Hematopoietic multipotent progenitor cell treated with erythropoietin and hydrocortisone succinate and interleukin-3 and kit ligand, for 4 days (in vitro differentiated cells): ENCODE data around the gene CNTNAP2.

Source experiments
- DNase-seq: peaks from one replicate; pipeline ENCODE4 v3.0.0-alpha.2; 2015

The CNTNAP2 gene

DNA sequence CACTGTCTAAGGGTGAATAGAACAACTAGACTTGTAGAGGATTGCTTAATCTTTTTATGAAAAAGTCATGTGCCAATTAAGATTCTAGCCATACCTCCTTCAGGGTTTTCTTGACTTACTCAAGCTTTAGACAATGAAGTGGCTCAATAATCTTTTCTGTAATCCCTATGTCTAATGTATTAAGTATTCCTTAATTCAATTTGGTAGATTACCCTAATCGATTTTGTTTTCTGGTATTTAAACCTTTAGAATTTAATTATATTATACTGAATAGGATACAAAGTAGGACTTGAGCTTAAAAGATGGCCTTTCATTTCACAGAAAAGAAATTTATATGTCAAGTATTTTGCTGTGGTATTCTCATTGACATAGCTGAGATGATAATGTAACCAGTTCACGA, 1876.1 kb downstream of the CNTNAP2 start:
- DNase-seq: no peak

DNA sequence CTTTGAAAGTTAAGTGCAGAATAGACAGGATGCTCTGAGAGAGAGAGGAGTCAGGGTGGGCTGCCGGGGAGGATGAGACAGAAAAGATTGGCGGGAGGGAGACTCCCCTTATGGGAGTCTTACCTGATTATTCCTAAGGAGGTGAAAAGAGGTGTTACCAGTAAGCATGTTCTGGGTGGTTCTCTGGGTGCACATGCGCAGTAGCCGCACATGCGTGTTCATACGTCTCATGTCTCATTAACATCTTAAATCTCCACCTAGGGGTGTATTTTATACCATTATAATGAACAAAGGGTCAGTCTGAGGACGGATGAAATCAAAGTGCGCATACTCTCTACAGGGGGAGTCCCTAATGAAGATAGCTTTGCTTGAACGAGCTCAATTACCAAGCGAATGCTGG, 1881.0 kb downstream of the CNTNAP2 start:
- no peak for DNase-seq

DNA sequence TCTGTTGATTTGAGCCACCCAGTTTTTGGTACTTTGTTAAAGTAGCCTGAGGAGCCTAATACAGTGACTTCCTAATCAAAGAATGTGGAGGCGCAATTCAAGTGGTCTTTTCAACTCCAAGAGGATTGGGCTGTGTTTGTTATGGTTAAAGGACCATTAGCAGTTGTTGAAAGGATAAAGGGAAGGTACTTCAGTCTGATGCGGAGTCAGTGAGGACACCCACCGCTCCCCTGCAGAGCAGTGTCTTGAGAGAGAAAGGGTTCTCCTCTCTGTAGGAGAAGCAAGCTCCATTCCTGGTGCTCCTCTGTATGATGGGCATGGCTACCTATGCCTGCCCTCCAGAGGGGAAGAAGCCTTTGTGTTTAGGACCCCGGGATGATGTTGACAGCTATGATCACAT, 1883.4 kb downstream of the CNTNAP2 start:
- DNase-seq: no peak

GRCh38 chr7:148011753-148012152, 1895.2 kb downstream of the CNTNAP2 start:
- DNase-seq: no peak

- DNase-seq: no peak
These were observed 1897.4 kb downstream of the CNTNAP2 start for GRCh38 chr7:148014001-148014400.

DNA sequence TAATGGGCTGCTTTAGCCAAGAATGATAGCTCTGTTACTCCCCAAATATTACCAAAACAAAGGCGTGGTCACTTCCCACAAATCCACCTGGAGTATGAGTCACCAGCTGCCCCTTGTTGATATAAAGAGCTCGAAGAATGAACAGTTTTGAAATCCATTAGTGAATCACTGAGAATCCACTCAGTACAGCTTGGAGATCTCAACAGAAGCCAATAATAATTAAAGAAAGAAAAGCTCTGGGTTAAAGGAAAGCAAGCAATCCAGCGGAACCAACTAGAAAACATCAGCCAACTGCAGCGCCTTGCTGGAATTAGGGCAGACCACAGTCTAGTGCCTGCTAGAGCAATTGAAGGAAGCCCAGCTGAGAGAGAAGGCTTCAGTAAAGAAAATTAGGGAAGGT, 1897.9 kb downstream of the CNTNAP2 start:
- no peak for DNase-seq

GRCh38 chr7:148017126-148017525, 1900.5 kb downstream of the CNTNAP2 start:
- no peak for DNase-seq

- no peak for DNase-seq
These were observed 1904.1 kb downstream of the CNTNAP2 start for GRCh38 chr7:148020679-148021078.

- DNase-seq: no peak
These were observed 1905.0 kb downstream of the CNTNAP2 start for GRCh38 chr7:148021507-148022045.

DNA sequence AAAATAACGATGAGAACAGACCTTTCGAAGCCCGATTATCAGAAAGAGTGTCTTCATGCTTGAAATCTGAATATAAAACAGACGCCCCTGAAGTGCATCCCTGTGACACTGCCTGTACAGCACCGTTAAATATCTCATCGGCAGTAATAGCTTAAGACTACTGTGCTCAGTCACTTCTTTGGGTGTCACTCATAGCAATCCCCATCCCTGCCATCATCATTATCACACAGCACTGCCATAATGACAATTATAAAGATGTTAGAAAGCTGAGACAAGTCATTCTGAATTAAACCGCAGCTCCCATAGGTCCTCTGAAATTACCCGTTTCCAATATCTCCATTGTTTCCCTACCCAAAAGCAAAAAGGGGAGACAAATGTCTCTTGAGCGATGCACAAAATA, 1906.2 kb downstream of the CNTNAP2 start:
- DNase-seq: no peak

DNA sequence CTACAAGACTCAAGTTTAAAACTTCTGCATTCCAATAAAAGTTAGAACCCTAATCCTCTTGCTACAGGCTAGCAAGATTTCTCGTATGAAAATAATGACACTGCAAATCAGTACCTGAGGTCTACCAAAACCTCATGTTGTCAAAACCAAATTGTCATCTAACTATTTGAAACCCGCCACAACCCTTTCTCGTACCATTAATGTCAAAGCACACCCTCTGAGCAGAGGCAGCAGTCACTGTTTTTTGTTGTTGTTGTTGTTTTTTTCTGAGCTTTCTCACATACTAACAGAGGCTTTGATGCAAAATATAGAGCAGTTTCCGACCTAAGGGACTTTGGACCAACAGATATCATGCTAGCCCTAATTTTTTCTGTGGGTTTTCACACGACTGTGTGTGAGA, 1910.1 kb downstream of the CNTNAP2 start:
- DNase-seq: no peak

DNA sequence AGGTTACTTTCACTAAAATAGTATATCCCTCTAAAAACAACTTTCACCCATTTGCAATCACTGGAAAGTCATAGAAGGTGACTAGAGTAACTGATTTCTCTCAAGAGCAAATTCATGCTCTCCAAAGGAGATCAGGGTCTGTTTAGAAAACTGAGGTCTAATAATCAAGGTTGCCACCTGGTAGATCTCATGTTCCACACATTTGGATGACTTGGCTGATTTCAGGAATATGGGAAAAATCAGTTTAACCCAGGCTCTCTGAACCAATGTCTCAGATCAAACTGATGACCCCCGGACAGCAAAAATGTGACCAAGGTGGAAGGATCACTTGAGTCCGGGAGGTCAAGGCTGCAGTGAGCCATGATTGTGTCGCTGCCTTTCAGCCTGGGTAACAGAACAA, 1911.6 kb downstream of the CNTNAP2 start:
- no peak for DNase-seq

DNA sequence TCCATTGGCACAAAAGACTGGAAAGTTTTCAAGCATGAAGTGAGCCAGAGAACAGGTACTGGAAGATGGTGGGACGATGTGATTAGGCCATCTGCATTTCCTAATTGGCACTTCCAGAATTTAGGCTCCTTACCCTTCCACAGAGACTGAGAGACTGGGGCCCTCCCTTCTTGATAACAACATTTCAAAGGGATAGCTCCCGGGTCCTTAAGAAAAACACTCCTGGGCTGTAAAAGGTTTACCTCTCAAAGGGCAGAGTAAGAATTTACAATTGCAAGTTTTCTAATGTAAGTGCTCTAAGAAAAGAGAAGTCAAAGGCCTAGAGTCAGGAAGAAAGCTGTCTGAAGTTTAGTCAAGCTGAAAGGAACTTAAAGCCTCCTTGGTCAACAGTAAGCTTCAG, 1914.4 kb downstream of the CNTNAP2 start:
- no peak for DNase-seq

DNA sequence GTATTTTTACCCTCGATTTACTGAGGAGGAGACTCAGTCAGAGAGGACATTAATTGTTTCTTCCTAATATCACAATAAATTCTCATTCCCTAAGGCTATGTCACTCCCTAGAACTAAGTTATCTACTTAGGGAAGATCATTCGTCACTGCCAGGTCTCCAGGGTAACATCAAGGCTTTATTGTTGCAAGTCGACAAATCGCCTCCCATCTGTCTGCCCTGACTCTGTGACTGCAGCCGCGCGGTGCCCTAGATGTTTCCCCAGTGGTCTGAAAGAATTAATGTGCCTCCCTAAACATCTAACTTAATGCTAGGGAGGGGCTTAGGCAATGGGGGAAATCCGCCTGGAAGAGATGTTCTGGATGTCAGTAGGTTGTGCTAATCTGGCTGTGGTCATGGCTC, 1915.2 kb downstream of the CNTNAP2 start:
- no peak for DNase-seq

GRCh38 chr7:148035950-148036349, 1919.3 kb downstream of the CNTNAP2 start:
- no peak for DNase-seq

- DNase-seq: peak; percentile 64
These were observed 1920.4 kb downstream of the CNTNAP2 start for GRCh38 chr7:148037044-148037443.

DNA sequence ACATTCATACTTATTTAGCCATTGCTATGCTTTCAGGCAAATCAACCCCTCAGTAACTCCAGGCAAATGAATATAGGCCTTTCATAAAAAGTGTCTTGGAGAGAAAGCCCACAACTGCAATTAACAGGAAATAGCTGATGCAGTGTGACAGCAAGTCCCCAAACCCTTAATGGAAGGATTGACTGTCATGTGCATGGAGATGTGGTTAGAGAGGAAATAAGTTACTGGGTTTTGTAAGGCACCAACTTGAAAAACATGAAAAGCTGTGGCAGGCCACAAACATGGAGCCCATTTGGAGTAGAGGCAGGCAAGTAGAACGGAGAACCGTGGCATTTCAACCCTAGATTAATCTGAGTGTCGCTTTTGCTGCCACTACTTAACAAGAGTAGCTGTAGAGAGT, 1924.6 kb downstream of the CNTNAP2 start:
- peak; percentile 22 for DNase-seq

GRCh38 chr7:148042935-148043631, 1926.5 kb downstream of the CNTNAP2 start:
- DNase-seq: no peak

- no peak for DNase-seq
These were observed 1927.6 kb downstream of the CNTNAP2 start for GRCh38 chr7:148044173-148044572.

GRCh38 chr7:148045521-148045920, 1928.9 kb downstream of the CNTNAP2 start:
- no peak for DNase-seq

- no peak for DNase-seq
These were observed 1932.5 kb downstream of the CNTNAP2 start for GRCh38 chr7:148049068-148049467.

GRCh38 chr7:148050492-148051158, 1934.0 kb downstream of the CNTNAP2 start:
- DNase-seq: no peak

DNA sequence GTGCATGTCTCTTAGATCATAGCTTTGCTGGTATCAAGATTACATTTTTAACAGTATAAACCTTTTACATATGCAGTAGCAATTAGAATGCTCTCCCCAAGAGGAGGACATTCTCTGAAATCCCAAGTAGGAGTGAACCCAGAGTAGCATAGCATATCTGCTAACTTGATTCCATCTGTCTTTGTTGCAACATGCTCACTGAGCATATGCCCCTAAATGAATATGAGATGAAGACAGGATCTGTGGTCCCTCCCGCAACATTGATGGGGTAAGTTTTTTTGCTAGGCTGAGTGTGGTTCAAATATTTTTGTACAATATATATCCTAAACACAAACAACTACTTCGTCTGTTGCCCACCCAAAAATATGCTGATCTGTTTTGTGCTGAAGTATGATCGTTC, 1939.8 kb downstream of the CNTNAP2 start:
- DNase-seq: no peak

DNA sequence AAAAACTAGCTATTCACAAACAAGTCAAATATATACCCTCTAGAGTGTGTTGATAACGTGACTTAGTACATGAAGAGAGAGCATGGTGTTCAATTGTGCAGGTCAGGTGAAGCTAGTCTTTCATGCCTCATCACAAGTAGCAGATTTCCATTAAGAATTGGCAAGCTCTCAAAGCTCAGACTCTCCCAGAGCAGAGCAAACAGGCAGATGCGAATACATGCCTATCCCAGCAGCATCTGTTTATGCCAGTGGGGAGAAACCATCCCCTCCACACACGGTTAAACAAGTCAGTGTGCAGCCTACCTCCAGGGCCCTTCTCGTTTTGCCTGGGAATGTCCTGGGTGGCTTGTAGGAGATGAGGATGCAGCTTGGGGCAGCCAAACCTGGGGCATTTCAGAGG, 1941.5 kb downstream of the CNTNAP2 start:
- no peak for DNase-seq

- DNase-seq: no peak
These were observed 1942.2 kb downstream of the CNTNAP2 start for GRCh38 chr7:148058753-148059152.
